Head of caudate nucleus (tissue), 42 donors: ENCODE results near the gene FAM171A1.

Experiments
- DNase-seq, 42 donors: peaks; one replicate each; pipeline versions ENCODE4 v3.0.0 to v3.0.0-alpha.2; 2020 to 2021; ENCODE audit warnings: mixed read lengths in 7 of 42
- intact Hi-C: fragments of 100-400 bp; cut with DNase I; formaldehyde crosslinking; loops from one replicate; pipeline ENCODE4 v1.15.0; 2022

FAM171A1 gene

DNA sequence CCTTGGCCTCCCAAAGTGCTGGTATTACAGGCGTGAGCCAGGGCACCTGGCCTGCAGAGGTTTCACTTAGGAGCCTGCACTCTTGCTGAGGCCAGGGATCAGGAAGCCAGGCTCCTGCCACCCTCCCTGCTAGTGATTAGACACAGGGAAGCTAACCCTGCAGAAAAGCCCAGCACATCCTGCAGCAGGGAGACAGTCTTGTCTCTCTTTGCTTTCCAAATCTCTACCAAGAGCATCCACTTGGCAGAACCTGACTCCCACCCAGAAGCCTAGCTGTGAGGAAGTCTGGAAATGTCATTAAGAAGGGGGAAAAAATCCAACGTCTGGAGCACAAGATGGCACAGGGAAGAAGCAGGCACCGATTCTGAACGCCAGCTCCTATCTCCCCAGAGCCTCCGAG is 8.0 kb upstream of the FAM171A1 start:
- peak in 4 of 42 donors; percentile 9 to 26 (median 18) for DNase-seq
- intact Hi-C loops, result no loop called here

DNA sequence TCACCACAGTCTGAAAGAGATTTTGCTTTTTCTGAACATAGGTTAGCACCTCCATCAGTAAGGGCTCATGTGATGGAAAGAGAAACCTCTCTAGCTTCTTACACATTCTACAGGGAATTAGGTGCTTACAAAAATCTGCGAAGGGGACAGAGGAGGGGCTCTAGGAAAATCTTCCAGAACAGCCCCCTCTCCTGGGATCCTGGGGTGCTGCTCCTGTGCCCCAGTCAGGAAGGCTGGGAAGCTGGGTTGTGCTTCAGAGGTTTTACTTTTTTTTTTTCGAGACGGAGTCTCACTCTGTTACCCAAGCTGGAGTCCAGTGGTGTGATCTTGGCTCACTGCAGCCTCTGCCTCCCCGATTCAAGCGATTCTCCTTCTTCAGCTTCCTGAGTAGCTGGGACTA is 7.5 kb upstream of the FAM171A1 start:
- DNase-seq, result peak in 1 of 42 donors; percentile 22
- intact Hi-C loops, result no loop called here

- intact Hi-C loops, result loop anchor here (2.0 to 5.0 kb wide), 2 partner anchors 117 to 164 kb away; no protein-coding TSS in a partner anchor
- no peak for DNase-seq
Measured at GRCh38 chr10:15374566-15374965, 3.5 kb upstream of the FAM171A1 start.

DNA sequence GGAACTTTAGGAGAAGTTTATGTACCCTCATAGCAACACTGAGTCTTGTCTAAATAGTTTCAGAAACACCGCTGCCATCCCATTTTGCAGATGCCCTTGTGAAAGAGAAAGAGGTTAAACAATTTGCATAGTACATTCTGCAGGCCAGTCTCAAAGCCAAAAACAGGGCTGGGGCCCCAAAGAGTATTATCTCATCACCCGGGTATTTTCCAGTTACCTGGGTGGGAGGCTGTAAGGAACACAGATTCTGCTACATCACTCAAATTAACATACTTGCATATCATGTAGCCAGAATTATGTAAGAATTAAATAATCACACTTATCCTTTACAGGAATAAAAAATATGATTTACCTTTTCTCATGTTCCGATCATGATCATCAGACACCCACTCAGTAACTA is 3.1 kb upstream of the FAM171A1 start:
- DNase-seq, result peak in 2 of 42 donors; percentile 31 to 32
- intact Hi-C loops, result loop anchor here (2.0 to 5.0 kb wide), 2 partner anchors 117 to 163 kb away; no protein-coding TSS in a partner anchor

GRCh38 chr10:15373199-15373598 is 2.1 kb upstream of the FAM171A1 start:
- DNase-seq, result no peak
- intact Hi-C loops, result loop anchor here (5.0 kb wide), 1 partner anchor 116 kb away; no protein-coding TSS in a partner anchor

DNA sequence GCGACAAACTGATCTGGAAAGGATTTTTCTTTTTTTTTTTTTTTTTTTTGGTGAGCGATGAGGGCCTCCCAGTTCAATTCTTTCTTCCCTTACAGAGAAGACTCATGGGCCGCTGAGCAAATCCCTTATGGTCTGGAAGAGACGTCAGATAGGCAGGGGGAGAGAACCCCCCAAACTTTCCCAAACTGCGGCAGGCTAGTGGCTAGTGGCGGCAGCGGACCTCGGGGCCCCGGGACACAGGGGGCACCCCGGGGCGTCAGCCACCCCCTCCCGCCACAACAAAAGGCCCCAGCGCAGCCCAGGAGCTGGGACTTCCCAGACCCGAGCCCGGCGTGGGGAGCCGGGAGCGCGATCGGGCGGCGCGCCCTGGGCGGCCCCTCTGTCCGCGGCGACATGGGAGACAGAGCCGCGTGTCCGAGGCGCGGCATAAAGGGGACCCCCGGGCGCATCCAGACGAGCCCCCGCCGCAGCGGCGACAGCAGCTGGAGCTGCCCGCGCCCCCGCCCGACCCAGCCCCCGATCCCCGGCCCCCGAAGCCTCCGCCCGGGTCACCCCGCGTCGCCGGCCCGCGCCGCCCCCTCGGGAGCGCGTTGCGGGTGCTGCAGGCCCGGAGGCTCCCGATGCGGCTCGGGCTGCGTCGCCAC is 755 bp downstream of the FAM171A1 start:
- peak in 18 of 42 donors; percentile 22 to 59 (median 42) for DNase-seq
- intact Hi-C loops, result loop anchor here (5.0 kb wide), 1 partner anchor 113 kb away; no protein-coding TSS in a partner anchor

GRCh38 chr10:15369256-15370211 is 1.6 kb downstream of the FAM171A1 start:
- peak in 27 of 42 donors; percentile 30 to 67 (median 48) for DNase-seq
- intact Hi-C loops, result loop anchor here (5.0 to 10.0 kb wide), 2 partner anchors 112 to 275 kb away; partner anchors contain the start of gene RPP38

- intact Hi-C loops, result loop anchor here (10.0 kb wide), 1 partner anchor 273 kb away; the partner anchor contains the start of gene RPP38
- no peak for DNase-seq
Measured at GRCh38 chr10:15368101-15368855, 2.8 kb downstream of the FAM171A1 start.

GRCh38 chr10:15367296-15368085 is 3.6 kb downstream of the FAM171A1 start:
- DNase-seq, result no peak
- intact Hi-C loops, result loop anchor here (10.0 kb wide), 1 partner anchor 273 kb away; the partner anchor contains the start of gene RPP38

GRCh38 chr10:15365692-15366091 is 5.4 kb downstream of the FAM171A1 start:
- intact Hi-C loops, result loop anchor here (10.0 kb wide), 1 partner anchor 271 kb away; the partner anchor contains the start of gene RPP38
- no peak for DNase-seq

DNA sequence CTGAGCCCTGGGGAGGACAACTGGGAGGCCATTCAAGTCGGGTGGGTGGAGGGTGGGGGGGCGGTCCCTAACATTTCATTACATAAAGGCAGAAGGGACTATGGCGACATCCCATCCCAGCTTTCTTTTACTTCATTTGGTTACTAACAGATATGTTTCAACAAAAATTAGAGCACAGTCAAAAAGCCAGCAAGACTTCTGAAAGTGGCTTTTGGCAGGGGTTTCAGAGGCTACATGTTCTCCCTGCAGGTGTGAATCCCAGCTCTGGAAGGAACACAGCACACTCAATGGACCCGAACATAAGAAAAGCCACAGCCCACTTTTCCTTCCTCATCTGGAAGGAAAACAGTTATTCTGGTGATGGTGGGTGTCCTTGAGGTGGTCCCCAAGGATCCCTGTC is 7.1 kb downstream of the FAM171A1 start:
- DNase-seq, result no peak
- intact Hi-C loops, result loop anchor here (10.0 kb wide), 1 partner anchor 269 kb away; the partner anchor contains the start of gene RPP38

GRCh38 chr10:15363031-15363430 is 8.1 kb downstream of the FAM171A1 start:
- no peak for DNase-seq

DNA sequence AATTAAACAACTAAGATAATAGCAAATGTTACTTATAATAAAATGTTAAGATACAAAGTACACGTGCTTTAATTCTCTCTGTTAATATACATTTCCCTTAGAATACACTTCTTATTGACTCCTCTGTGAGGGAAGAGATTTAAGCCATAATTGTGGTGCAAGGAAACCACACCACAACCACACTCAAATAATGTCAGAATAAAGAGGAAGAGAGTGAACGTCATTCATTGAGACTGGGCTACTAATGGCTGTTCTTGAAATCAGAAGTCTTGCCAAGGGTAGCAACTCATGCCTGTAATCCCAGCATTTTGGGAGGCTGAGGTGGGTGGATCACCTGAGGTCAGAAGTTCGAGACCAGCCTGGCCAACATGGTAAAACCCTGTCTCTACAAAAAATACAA is 10.0 kb downstream of the FAM171A1 start:
- DNase-seq, result no peak
- intact Hi-C loops, result loop anchor here (10.0 kb wide), 1 partner anchor 266 kb away; the partner anchor contains the start of gene RPP38

More at GRCh38 chr10:15363031-15363430, 8.1 kb downstream of the FAM171A1 start:
- intact Hi-C loops, result loop anchor here (10.0 kb wide), 1 partner anchor 268 kb away; the partner anchor contains the start of gene RPP38

GRCh38 chr10:15360566-15360965 is 10.5 kb downstream of the FAM171A1 start:
- no peak for DNase-seq
- intact Hi-C loops, result loop anchor here (10.0 kb wide), 1 partner anchor 266 kb away; the partner anchor contains the start of gene RPP38

- intact Hi-C loops, result no loop called here
- no peak for DNase-seq
Measured at GRCh38 chr10:15353471-15354017, 17.5 kb downstream of the FAM171A1 start.

- intact Hi-C loops, result no loop called here
Measured at GRCh38 chr10:15352836-15353235, 18.3 kb downstream of the FAM171A1 start.

GRCh38 chr10:15352201-15352600 is 18.9 kb downstream of the FAM171A1 start:
- intact Hi-C loops, result no loop called here
- no peak for DNase-seq

More at GRCh38 chr10:15352836-15353235, 18.3 kb downstream of the FAM171A1 start:
- DNase-seq, result no peak
